Keratinocyte (primary cell): ENCODE data around the gene PUDP. TPM values are rescaled to one million over a fixed set of nuclear protein-coding genes. Genes with fewer than 3 reads are reported as not detected.

Experiments used
- DNase-seq: peaks from one replicate; pipeline ENCODE4 v3.0.0-alpha.2; 2011; ENCODE audit warnings: low read depth, missing footprints, low spot score
- FAIRE-seq: peaks from 2 replicates; lab custom pipeline; 2011; peaks lifted over from hg19 to GRCh38; lab: Jason Lieb, UNC
- H2AFZ ChIP-seq: 2 replicates; pipeline ENCODE4 v1.6.0; 2012; ENCODE audit warnings: low read length, control low read depth, inconsistent platforms; ENCODE audit not compliant: control insufficient read depth
- H3K27ac ChIP-seq: 2 replicates; pipeline ENCODE4 v1.5.1; 2011; ENCODE audit warnings: low read length; ENCODE audit not compliant: control insufficient read depth, insufficient read depth
- H3K27me3 ChIP-seq: 3 replicates; pipeline ENCODE4 v1.6.0; 2011; ENCODE audit warnings: low read length; ENCODE audit not compliant: control insufficient read depth, insufficient read depth; ENCODE audit errors: extremely low read depth
- H3K36me3 ChIP-seq, 2 experiments: 2 replicates in 1 of 2; 3 replicates in 1 of 2; pipeline ENCODE4 v1.5.1; 2011; ENCODE audit warnings: low read length in 2 of 2, mild to moderate bottlenecking in 1 of 2; ENCODE audit not compliant: control insufficient read depth in 2 of 2, insufficient read depth in 2 of 2; ENCODE audit errors: extremely low read depth in 1 of 2
- H3K4me1 ChIP-seq: 3 replicates; pipeline ENCODE4 v1.5.1; 2011; ENCODE audit warnings: low read length; ENCODE audit not compliant: control insufficient read depth, insufficient read depth; ENCODE audit errors: extremely low read depth
- H3K4me2 ChIP-seq: 3 replicates; pipeline ENCODE4 v1.6.0; 2011; ENCODE audit warnings: low read depth, low read length; ENCODE audit not compliant: control insufficient read depth, insufficient read depth; ENCODE audit errors: extremely low read depth
- H3K4me3 ChIP-seq, 3 experiments: fragments of 200-600 bp in 1 of 3; sonication (generic) in 1 of 3; 2 replicates in 2 of 3; 3 replicates in 1 of 3; pipeline ENCODE4 v1.5.1; 2011 to 2016; ENCODE audit warnings: low read length in 3 of 3, mild to moderate bottlenecking in 3 of 3, control low read depth in 2 of 3, inconsistent platforms in 1 of 3, low read depth in 1 of 3, mixed read lengths in 1 of 3, mixed run types in 1 of 3, moderate library complexity in 1 of 3; ENCODE audit not compliant: control insufficient read depth in 2 of 3, insufficient read depth in 2 of 3; ENCODE audit errors: extremely low read depth in 1 of 3
- H3K79me2 ChIP-seq: 2 replicates; pipeline ENCODE4 v1.6.0; 2012; ENCODE audit warnings: low read length; ENCODE audit not compliant: control insufficient read depth, insufficient read depth
- H3K9ac ChIP-seq: 3 replicates; pipeline ENCODE4 v1.6.0; 2011; ENCODE audit warnings: low read length; ENCODE audit not compliant: control insufficient read depth, insufficient read depth; ENCODE audit errors: extremely low read depth
- H3K9me1 ChIP-seq: 3 replicates; pipeline ENCODE4 v1.6.0; 2011; ENCODE audit warnings: low read length; ENCODE audit not compliant: control insufficient read depth, insufficient read depth; ENCODE audit errors: extremely low read depth
- H3K9me3 ChIP-seq: 2 replicates; pipeline ENCODE4 v1.5.1; 2012; ENCODE audit warnings: low read depth, low read length; ENCODE audit not compliant: control insufficient read depth
- H4K20me1 ChIP-seq: 3 replicates; pipeline ENCODE4 v1.6.0; 2011; ENCODE audit warnings: low read length; ENCODE audit not compliant: control insufficient read depth, insufficient read depth; ENCODE audit errors: extremely low read depth
- CTCF ChIP-seq, 3 experiments: IDR thresholded peaks in 1 of 3; conservative IDR thresholded peaks in 1 of 3; optimal IDR thresholded peaks in 1 of 3; 2 replicates in 2 of 3; 3 replicates in 1 of 3; pipeline versions ENCODE3 to v1.5.1; 2011; ENCODE audit warnings: low read length in 3 of 3, mild to moderate bottlenecking in 3 of 3, moderate library complexity in 2 of 3, control low read depth in 1 of 3, inconsistent platforms in 1 of 3; ENCODE audit not compliant: insufficient read depth in 2 of 3; ENCODE audit errors: extremely low read depth in 1 of 3
- EZH2 ChIP-seq: IDR thresholded peaks from one replicate; pipeline ENCODE4 v1.6.1; 2012; ENCODE audit warnings: inconsistent platforms, mild to moderate bottlenecking, low read length, moderate library complexity
- dilution Hi-C: fragments of 300-500 bp; cut with MboI; formaldehyde crosslinking; loops from one replicate; pipeline ENCODE4 v1.7.0; 2020; ENCODE audit warnings: low sequenced_read_pairs; ENCODE audit not compliant: extremely low pct_ligation_motif_present
- polyA plus RNA-seq, 5 experiments: library from polyadenylated mRNA; depleted of rRNA in 3 of 5; stranded (reverse) in 3 of 5; stranded (forward) in 1 of 5; unstranded in 1 of 5; fragments of >200 nt; gene quantifications; 1 replicate in 1 of 5; 2 replicates in 3 of 5; 3 replicates in 1 of 5; pipeline versions ENCODE4 v1.2.1 to v1.2.3, GENCODE V29; 2011 to 2012; ENCODE audit warnings: missing spikeins in 2 of 5, low read depth in 1 of 5, low replicate concordance in 1 of 5

Gene PUDP
- polyA plus RNA-seq, 1 donor (not counting 4 experiments of a cell fraction or from before 2014, with no cell fraction given) = 48.0 TPM

GRCh38 chrX:7155163-7155562, 7.2 kb upstream of the PUDP start:
- no peaks in the 10 kb centered on the region for H3K79me2 ChIP-seq
- no peak for DNase-seq
- H3K27me3 ChIP-seq = no peaks in the 10 kb centered on the region
- H3K36me3 ChIP-seq = no peaks in the 10 kb centered on the region
- no peaks in the 10 kb centered on the region for H4K20me1 ChIP-seq
- dilution Hi-C loops = no loop called here
- no peak for FAIRE-seq
- H3K9me3 ChIP-seq = no peaks in the 10 kb centered on the region
- H3K4me3 ChIP-seq = no peak overlapping the region
- H3K4me2 ChIP-seq = no peak overlapping the region
- no peak overlapping the region for H3K27ac ChIP-seq
- H3K9ac ChIP-seq = no peak overlapping the region
- H3K9me1 ChIP-seq = peaks cover 5% of the 10 kb centered on the region
- peaks cover 17% of the 10 kb centered on the region for H3K4me1 ChIP-seq
- TF ChIP-seq CTCF (optimal IDR thresholded peaks at IDR 0.05 in 1 of 3, IDR thresholded peaks at IDR 0.05 in 1 of 3, conservative IDR thresholded peaks at IDR 0.05 in 1 of 3; ENCODE audit: extremely low read depth in 1 of 3, insufficient read depth in 2 of 3, low read length in 3 of 3) (no peak), EZH2 (no peak)
- H2AFZ ChIP-seq = no peak overlapping the region

- Histone ChIP-seq H3K9me3 (no peaks in the 10 kb centered on the region), H3K4me2 (no peak overlapping the region), H4K20me1 (no peaks in the 10 kb centered on the region), H3K27ac (no peak overlapping the region), H3K9ac (no peak overlapping the region), H3K27me3 (no peaks in the 10 kb centered on the region), H3K79me2 (no peaks in the 10 kb centered on the region), H2AFZ (no peak overlapping the region), H3K4me1 (peaks cover 9% of the 10 kb centered on the region), H3K4me3 (no peak overlapping the region), H3K36me3 (no peaks in the 10 kb centered on the region), H3K9me1 (peaks cover 3% of the 10 kb centered on the region)
- DNase-seq (no peak), FAIRE-seq (no peak)
- dilution Hi-C loops = no loop called here
- TF ChIP-seq EZH2 (no peak), CTCF (optimal IDR thresholded peaks at IDR 0.05 in 1 of 3, IDR thresholded peaks at IDR 0.05 in 1 of 3, conservative IDR thresholded peaks at IDR 0.05 in 1 of 3; ENCODE audit: extremely low read depth in 1 of 3, insufficient read depth in 2 of 3, low read length in 3 of 3) (no peak)
Observed at GRCh38 chrX:7154041-7154597, 6.2 kb upstream of the PUDP start.
